A549 (cell line): ENCODE data around the gene KDF1. TPM values are rescaled to one million over a fixed set of nuclear protein-coding genes. Genes with fewer than 3 reads are reported as not detected.

Experiments
- ATAC-seq, 2 experiments: fragments of 200-7000 bp in 1 of 2; fragments of >200 bp in 1 of 2; cut with Nextera tagmentation in 1 of 2; cut with Tn5 transposase in 1 of 2; 3 replicates each; pipeline versions ENCODE4 v1.8.0 to v1.9.1; 2018 to 2020; ENCODE audit warnings: mild to moderate bottlenecking in 1 of 2, moderate library complexity in 1 of 2
- CTCF ChIA-PET: fragments of 300-600 bp; sonication (Branson Sonifier 250); formaldehyde crosslinking; extraction: SDS; loops from one replicate; lab custom pipeline; 2021; ENCODE audit warnings: antibody characterized with exemption, inconsistent platforms; lab: Yijun Ruan, JAX
- POLR2A ChIA-PET: fragments of 350-600 bp; formaldehyde crosslinking; extraction: SDS; loops from one replicate; lab custom pipeline; 2021; ENCODE audit warnings: antibody characterized with exemption, inconsistent platforms; lab: Yijun Ruan, JAX
- DNase-seq, 2 experiments: peaks; one replicate each; pipeline versions ENCODE4 v3.0.0 to v3.0.0-alpha.2; 2011 to 2016; ENCODE audit warnings: low read depth in 1 of 2, low spot score in 1 of 2
- FAIRE-seq: peaks from 2 replicates; lab custom pipeline; 2011; peaks lifted over from hg19 to GRCh38; lab: Jason Lieb, UNC
- H3K27ac ChIP-seq, 2 experiments: fragments of >200 bp; sonication (Bioruptor Twin); formaldehyde crosslinking; 3 replicates each; pipeline ENCODE4 v1.5.1; 2016 to 2017
- H3K4me1 ChIP-seq: fragments of >200 bp; sonication (Bioruptor Twin); formaldehyde crosslinking; 3 replicates; pipeline ENCODE4 v1.6.1; 2016
- H3K4me2 ChIP-seq: fragments of >200 bp; sonication (Bioruptor Twin); formaldehyde crosslinking; 3 replicates; pipeline ENCODE4 v1.6.1; 2016
- H3K4me3 ChIP-seq: fragments of >200 bp; sonication (Bioruptor Twin); formaldehyde crosslinking; 3 replicates; pipeline ENCODE4 v1.5.1; 2016
- H3K9me3 ChIP-seq: fragments of >200 bp; sonication (Bioruptor Twin); formaldehyde crosslinking; 3 replicates; pipeline ENCODE4 v1.6.1; 2016
- ATOH8 ChIP-seq: fragments of 250-450 bp; sonication (Bioruptor Pico); IDR thresholded peaks from 2 replicates; pipeline ENCODE4 v1.5.0; 2020; ENCODE audit warnings: low read depth, mild to moderate bottlenecking, moderate library complexity
- BCL3 ChIP-seq: fragments of >200 bp; sonication (Bioruptor Twin); formaldehyde crosslinking; IDR thresholded peaks from 3 replicates; pipeline ENCODE4 v1.6.1; 2016
- BHLHE40 ChIP-seq: IDR thresholded peaks from 2 replicates; pipeline ENCODE4 v1.6.1; 2012; ENCODE audit warnings: low read depth, low read length, inconsistent platforms
- CTCF ChIP-seq: fragments of >200 bp; sonication (Bioruptor Twin); formaldehyde crosslinking; IDR thresholded peaks from 3 replicates; pipeline ENCODE4 v1.5.1; 2016
- EHMT2 ChIP-seq: fragments of 200-600 bp; sonication (generic); IDR thresholded peaks from 2 replicates; pipeline ENCODE4 v1.6.1; 2016; ENCODE audit warnings: antibody characterized with exemption, low read depth, mild to moderate bottlenecking, moderate library complexity
- ELK1 ChIP-seq: fragments of 150-350 bp; IDR thresholded peaks from 2 replicates; pipeline ENCODE4 v1.6.1; 2014; ENCODE audit warnings: low read depth, mild to moderate bottlenecking, low read length
- FOSB ChIP-seq: fragments of 250-450 bp; sonication (Bioruptor Pico); IDR thresholded peaks from 2 replicates; pipeline ENCODE4 v1.5.0; 2020; ENCODE audit warnings: mild to moderate bottlenecking, moderate library complexity
- FOXS1 ChIP-seq: fragments of 250-450 bp; sonication (Bioruptor Pico); IDR thresholded peaks from 2 replicates; pipeline ENCODE4 v1.5.0; 2020; ENCODE audit warnings: mild to moderate bottlenecking, moderate library complexity
- HDAC2 ChIP-seq: fragments of 200-600 bp; sonication (generic); IDR thresholded peaks from 2 replicates; pipeline ENCODE4 v1.6.1; 2016
- HMGXB4 ChIP-seq: fragments of 250-450 bp; sonication (Bioruptor Pico); IDR thresholded peaks from 2 replicates; pipeline ENCODE4 v1.5.0; 2021; ENCODE audit warnings: mild to moderate bottlenecking, moderate library complexity, borderline replicate concordance
- HOXB13 ChIP-seq: fragments of 250-450 bp; sonication (Bioruptor Pico); IDR thresholded peaks from 2 replicates; pipeline ENCODE4 v1.5.0; 2020; ENCODE audit warnings: low read depth, mild to moderate bottlenecking, moderate library complexity
- KDM5A ChIP-seq: fragments of 200-600 bp; sonication (generic); IDR thresholded peaks from 2 replicates; pipeline ENCODE4 v1.6.1; 2016; ENCODE audit warnings: antibody characterized with exemption, mild to moderate bottlenecking
- MAZ ChIP-seq: fragments of 150-350 bp; IDR thresholded peaks from 2 replicates; pipeline ENCODE4 v1.6.1; 2014; ENCODE audit warnings: antibody characterized with exemption, low read depth, low read length, borderline replicate concordance
- MYC ChIP-seq: IDR thresholded peaks from 2 replicates; pipeline ENCODE4 v1.6.1; 2012; ENCODE audit warnings: mild to moderate bottlenecking, inconsistent platforms, low read length, improper control_type of control experiment, borderline replicate concordance
- PBX3 ChIP-seq: IDR thresholded peaks from 2 replicates; pipeline ENCODE4 v1.6.1; 2012
- POLR2A ChIP-seq: IDR thresholded peaks from 2 replicates; pipeline ENCODE4 v1.6.1; 2012; ENCODE audit warnings: mild to moderate bottlenecking, low read length
- REST ChIP-seq: fragments of 200-600 bp; sonication (generic); IDR thresholded peaks from 2 replicates; pipeline ENCODE4 v1.6.1; 2016; ENCODE audit warnings: antibody characterized with exemption, mild to moderate bottlenecking, moderate library complexity
- SMC3 ChIP-seq: fragments of >200 bp; sonication (Bioruptor Twin); formaldehyde crosslinking; IDR thresholded peaks from 3 replicates; pipeline ENCODE4 v1.6.1; 2018; ENCODE audit warnings: inconsistent platforms
- SREBF2 ChIP-seq: fragments of 450-650 bp; IDR thresholded peaks from 2 replicates; pipeline ENCODE4 v1.6.1; 2014; ENCODE audit warnings: mild to moderate bottlenecking, moderate library complexity
- WGBS: methylation state at CpG from one replicate; pipeline ENCODE4 v1.1.6; 2017; ENCODE audit errors: missing lambda C conversion rate; 5-methylcytosine and 5-hydroxymethylcytosine counted together
- polyA plus RNA-seq, 4 experiments: library from polyadenylated mRNA; depleted of rRNA in 3 of 4; stranded (reverse); fragments of >200 nt; fragmentation: RNase III in 1 of 4; extraction: RNeasy Plus Mini Kit Qiagen cat#74134 plus additional on column Dnase treatment in 1 of 4; gene quantifications; 2 replicates in 3 of 4; 3 replicates in 1 of 4; pipeline ENCODE4 v1.2.3, GENCODE V29; 2011 to 2017

Gene KDF1
- polyA plus RNA-seq, 2 of the 4 experiments (the other 2 are of a cell fraction) = not detected

- TF ChIP-seq HDAC2 (no peak), BCL3 (no peak), CTCF (no peak), HOXB13 (CRISPR knock-in tag) (no peak), HMGXB4 (no peak), PBX3 (no peak), ATOH8 (no peak), SREBF2 (no peak), EHMT2 (no peak), MAZ (no peak), POLR2A (no peak), KDM5A (no peak), BHLHE40 (no peak), REST (no peak), ELK1 (no peak), MYC (no peak), SMC3 (no peak), FOSB (CRISPR knock-in tag) (no peak), FOXS1 (no peak)
- Histone ChIP-seq H3K4me3 (no peak overlapping the region), H3K9me3 (no peaks in the 10 kb centered on the region), H3K27ac (no peak overlapping the region), H3K4me1 (no peaks in the 10 kb centered on the region; the same call in 2 of the 3 replicates), H3K4me2 (no peak overlapping the region)
- 77% methylated on average over 3 of the region's 14 CpGs for WGBS
- FAIRE-seq (no peak), ATAC-seq (no peak; a peak in 1 of 6 replicates), DNase-seq (no peak)
- POLR2A ChIA-PET = no interaction called here
- CTCF ChIA-PET = no interaction called here
Observed at GRCh38 chr1:26951216-26951615, 9.1 kb downstream of the KDF1 start.
